Astrocyte (in vitro differentiated cells and primary cell): ENCODE measurements around the gene C11orf58.

Source experiments
- EZH2 ChIP-seq: IDR thresholded peaks from 2 replicates; pipeline ENCODE4 v1.6.1; 2012; ENCODE audit warnings: mild to moderate bottlenecking, low read length, inconsistent platforms; ENCODE audit not compliant: insufficient read depth
- TF ChIP-seq, protein P1 (sequence below): IDR thresholded peaks from 2 replicates; pipeline ENCODE4 v1.5.1; 2011; ENCODE audit warnings: low read depth, mild to moderate bottlenecking, inconsistent platforms, low read length, moderate library complexity; ENCODE audit not compliant: insufficient read depth

- TF ChIP-seq EZH2, result no peak
- TF ChIP-seq, protein P1, sequence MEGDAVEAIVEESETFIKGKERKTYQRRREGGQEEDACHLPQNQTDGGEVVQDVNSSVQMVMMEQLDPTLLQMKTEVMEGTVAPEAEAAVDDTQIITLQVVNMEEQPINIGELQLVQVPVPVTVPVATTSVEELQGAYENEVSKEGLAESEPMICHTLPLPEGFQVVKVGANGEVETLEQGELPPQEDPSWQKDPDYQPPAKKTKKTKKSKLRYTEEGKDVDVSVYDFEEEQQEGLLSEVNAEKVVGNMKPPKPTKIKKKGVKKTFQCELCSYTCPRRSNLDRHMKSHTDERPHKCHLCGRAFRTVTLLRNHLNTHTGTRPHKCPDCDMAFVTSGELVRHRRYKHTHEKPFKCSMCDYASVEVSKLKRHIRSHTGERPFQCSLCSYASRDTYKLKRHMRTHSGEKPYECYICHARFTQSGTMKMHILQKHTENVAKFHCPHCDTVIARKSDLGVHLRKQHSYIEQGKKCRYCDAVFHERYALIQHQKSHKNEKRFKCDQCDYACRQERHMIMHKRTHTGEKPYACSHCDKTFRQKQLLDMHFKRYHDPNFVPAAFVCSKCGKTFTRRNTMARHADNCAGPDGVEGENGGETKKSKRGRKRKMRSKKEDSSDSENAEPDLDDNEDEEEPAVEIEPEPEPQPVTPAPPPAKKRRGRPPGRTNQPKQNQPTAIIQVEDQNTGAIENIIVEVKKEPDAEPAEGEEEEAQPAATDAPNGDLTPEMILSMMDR, result no peak
Observed at GRCh38 chr11:16758382-16759024, 20.1 kb downstream of the C11orf58 start.
